Subcutaneous abdominal adipose tissue (tissue), 5 donors: ENCODE results near the gene TMTC4.
"Not testable (repeated sequence)": the region's sequence is repeated elsewhere in the genome, so short reads cannot be mapped to it uniquely, and the experiment has no call there.

Experiments
- H3K27ac ChIP-seq: one replicate; pipeline ENCODE4 v1.7.0; 2013; ENCODE audit warnings: low read depth, mild to moderate bottlenecking, inconsistent platforms, low read length, moderate library complexity
- H3K27me3 ChIP-seq, 5 donors: one replicate each; pipeline ENCODE4 v1.7.0; 2013; ENCODE audit warnings: low read length in 5 of 5, inconsistent platforms in 1 of 5; ENCODE audit not compliant: control insufficient read depth in 5 of 5, insufficient read depth in 4 of 5
- H3K36me3 ChIP-seq, 5 donors: one replicate each; pipeline ENCODE4 v1.7.0; 2013; ENCODE audit warnings: low read length in 5 of 5; ENCODE audit not compliant: control insufficient read depth in 5 of 5, insufficient read depth in 5 of 5
- H3K4me1 ChIP-seq, 5 donors: one replicate each; pipeline ENCODE4 v1.7.0; 2013; ENCODE audit warnings: low read length in 5 of 5, mild to moderate bottlenecking in 3 of 5, moderate library complexity in 1 of 5; ENCODE audit not compliant: control insufficient read depth in 5 of 5, insufficient read depth in 5 of 5
- H3K4me3 ChIP-seq, 5 donors: one replicate each; pipeline ENCODE4 v1.7.0; 2013; ENCODE audit warnings: low read length in 5 of 5, low read depth in 1 of 5
- H3K9ac ChIP-seq, 5 donors: one replicate each; pipeline ENCODE4 v1.7.0; 2013; ENCODE audit warnings: low read length in 5 of 5, mild to moderate bottlenecking in 4 of 5, moderate library complexity in 3 of 5
- H3K9me3 ChIP-seq, 5 donors: one replicate each; pipeline ENCODE4 v1.7.0; 2013; ENCODE audit warnings: low read length in 5 of 5; ENCODE audit not compliant: control insufficient read depth in 5 of 5
- donor health status: healthy.
- donor health status: healthy.
- donor health status: healthy.
- donor health status: healthy.
- donor health status: healthy.

TMTC4 gene

DNA sequence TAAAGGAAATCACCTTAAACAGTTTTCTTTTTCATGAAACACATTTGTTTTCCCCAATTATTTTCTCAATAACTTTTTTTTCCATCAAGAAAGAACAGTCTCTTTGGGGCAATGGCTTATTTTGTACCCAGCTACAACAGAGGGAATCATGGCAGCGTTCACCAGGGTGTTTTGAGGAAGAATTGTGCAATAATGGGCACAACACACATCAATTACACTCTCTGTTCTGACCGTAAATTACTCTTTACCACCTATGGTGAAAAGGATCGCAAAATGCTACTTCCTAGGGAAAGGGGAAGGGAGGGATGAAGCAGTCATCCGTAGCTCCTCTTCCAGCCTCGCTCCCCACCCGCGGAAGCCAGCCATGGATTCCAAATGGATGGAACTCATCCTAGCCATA is 38.6 kb downstream of the TMTC4 start:
- no peaks in the 10 kb centered on the region for H3K27me3 ChIP-seq
- no peaks in the 10 kb centered on the region for H3K4me1 ChIP-seq
- H3K4me3 ChIP-seq, result no peak overlapping the region
- H3K36me3 ChIP-seq, result peaks cover 17 to 56% (median 40%) of the 10 kb centered on the region in 5 donors
- no peaks in the 10 kb centered on the region for H3K9me3 ChIP-seq
- H3K9ac ChIP-seq, result no peak overlapping the region
- no peak overlapping the region for H3K27ac ChIP-seq

DNA sequence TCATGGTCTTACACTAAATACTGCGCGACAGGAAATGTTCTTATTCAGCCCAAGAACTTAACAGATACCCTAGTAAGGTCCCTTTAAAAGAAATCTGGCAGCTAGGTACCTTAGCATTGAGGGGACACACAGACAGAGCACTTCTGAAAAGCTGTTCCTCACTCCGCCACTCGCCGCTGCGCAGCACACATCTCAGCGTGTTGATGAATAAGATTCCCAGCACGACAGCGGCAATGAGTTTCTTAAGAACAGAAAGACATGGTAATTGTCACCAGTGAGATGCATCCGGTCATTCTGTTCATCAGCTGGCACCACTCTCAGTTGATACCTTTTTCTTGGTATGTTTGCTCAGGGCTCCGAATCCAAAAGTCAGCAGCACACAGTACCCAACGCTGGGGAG is 39.9 kb downstream of the TMTC4 start:
- Histone ChIP-seq H3K4me3 (no peak overlapping the region), H3K4me1 (no peaks in the 10 kb centered on the region), H3K9me3 (no peaks in the 10 kb centered on the region), H3K27ac (no peak overlapping the region), H3K36me3 (peaks cover 21 to 66% (median 44%) of the 10 kb centered on the region in 5 donors), H3K9ac (no peak overlapping the region), H3K27me3 (no peaks in the 10 kb centered on the region)

DNA sequence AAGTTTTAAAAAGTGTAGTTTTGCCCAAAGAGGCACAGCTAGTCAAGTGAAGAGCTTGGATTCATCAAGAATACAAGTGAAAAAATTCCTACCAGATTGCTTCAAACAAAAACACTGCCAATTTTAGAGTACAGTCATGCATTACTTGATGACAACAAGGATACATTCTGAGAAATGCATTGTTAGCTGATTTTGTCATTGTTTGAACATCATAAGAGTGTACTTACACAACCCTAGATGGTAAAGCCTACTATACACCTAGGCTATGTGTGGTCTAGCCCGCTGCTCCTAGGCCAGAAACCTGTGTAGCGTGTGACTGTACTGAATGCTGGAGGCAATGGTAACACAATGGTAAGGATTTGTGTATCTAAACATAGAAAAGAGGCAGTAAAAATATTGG is 41.1 kb downstream of the TMTC4 start:
- H3K4me3 ChIP-seq, result no peak overlapping the region
- no peaks in the 10 kb centered on the region for H3K4me1 ChIP-seq
- no peak overlapping the region for H3K27ac ChIP-seq
- H3K27me3 ChIP-seq, result no peaks in the 10 kb centered on the region
- no peak overlapping the region for H3K9ac ChIP-seq
- H3K9me3 ChIP-seq, result no peaks in the 10 kb centered on the region
- H3K36me3 ChIP-seq, result peaks cover 21 to 68% (median 50%) of the 10 kb centered on the region in 5 donors

DNA sequence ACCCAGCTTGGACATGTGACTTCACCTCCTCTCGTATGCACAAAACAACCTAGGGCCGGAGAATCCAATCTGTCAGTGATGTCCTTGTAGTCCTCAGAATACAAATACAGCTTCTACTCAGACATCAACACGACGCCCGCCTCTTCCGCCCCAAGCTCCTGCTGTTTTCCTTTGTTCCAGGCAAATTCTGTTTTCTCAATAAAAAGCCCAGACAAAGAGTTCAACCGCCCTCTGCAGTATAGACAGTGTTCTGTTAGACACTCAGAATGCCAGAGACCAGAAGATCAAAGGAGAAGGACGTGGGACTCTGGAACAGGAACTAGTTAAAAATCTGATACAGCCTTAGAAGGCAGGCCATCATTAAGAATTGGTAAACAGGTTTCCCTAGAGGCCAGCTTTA is 44.0 kb downstream of the TMTC4 start:
- Histone ChIP-seq H3K9me3 (no peaks in the 10 kb centered on the region), H3K36me3 (peaks cover 21 to 68% (median 46%) of the 10 kb centered on the region in 5 donors), H3K4me3 (no peak overlapping the region), H3K4me1 (no peaks in the 10 kb centered on the region), H3K27me3 (no peaks in the 10 kb centered on the region), H3K9ac (no peak overlapping the region), H3K27ac (no peak overlapping the region)

DNA sequence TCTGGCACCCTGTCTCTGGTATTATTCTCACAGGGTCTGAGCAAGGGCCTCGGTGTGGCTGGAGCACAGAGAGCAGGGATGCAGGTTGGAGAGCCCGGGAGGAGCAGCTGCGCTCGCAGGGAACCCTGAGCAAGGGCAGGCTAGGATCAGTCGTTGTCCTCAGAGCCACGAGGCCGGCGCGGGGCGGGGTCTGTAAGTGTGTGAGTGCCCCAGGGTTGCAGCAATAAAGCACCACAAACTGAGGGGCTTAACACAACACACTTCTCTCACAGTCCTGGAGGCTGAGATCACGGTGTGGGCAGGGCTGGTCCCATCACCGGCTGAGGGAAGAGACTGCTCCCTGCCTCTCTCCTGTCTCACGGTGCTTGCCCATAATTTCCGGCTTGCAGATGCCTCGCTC is 47.5 kb downstream of the TMTC4 start:
- no peaks in the 10 kb centered on the region for H3K9me3 ChIP-seq
- H3K36me3 ChIP-seq, result peaks cover 13 to 63% (median 49%) of the 10 kb centered on the region in 5 donors
- no peak overlapping the region for H3K27ac ChIP-seq
- no peak overlapping the region for H3K9ac ChIP-seq
- no peaks in the 10 kb centered on the region for H3K27me3 ChIP-seq
- no peak overlapping the region for H3K4me3 ChIP-seq
- no peaks in the 10 kb centered on the region for H3K4me1 ChIP-seq

GRCh38 chr13:100625447-100625846 is 49.1 kb downstream of the TMTC4 start:
- H3K4me3 ChIP-seq, result no peak overlapping the region
- H3K9me3 ChIP-seq, result no peaks in the 10 kb centered on the region
- no peak overlapping the region for H3K9ac ChIP-seq
- H3K27me3 ChIP-seq, result no peaks in the 10 kb centered on the region
- peaks cover 0 to 3% (median 0%) of the 10 kb centered on the region in 5 donors for H3K4me1 ChIP-seq
- H3K36me3 ChIP-seq, result peaks cover 16 to 62% (median 45%) of the 10 kb centered on the region in 5 donors
- H3K27ac ChIP-seq, result no peak overlapping the region

GRCh38 chr13:100620792-100621191 is 53.8 kb downstream of the TMTC4 start:
- Histone ChIP-seq H3K4me1 (peaks cover 0 to 3% (median 0%) of the 10 kb centered on the region in 5 donors), H3K4me3 (peak overlapping the region in 1 of 5 donors; percentile 28), H3K27me3 (no peaks in the 10 kb centered on the region), H3K9me3 (no peaks in the 10 kb centered on the region), H3K27ac (no peak overlapping the region), H3K9ac (no peak overlapping the region), H3K36me3 (peaks cover 8 to 21% (median 12%) of the 10 kb centered on the region in 5 donors)

- Histone ChIP-seq H3K27ac (no peak overlapping the region), H3K4me1 (peaks cover 0 to 3% (median 0%) of the 10 kb centered on the region in 5 donors), H3K4me3 (no peak overlapping the region), H3K27me3 (no peaks in the 10 kb centered on the region), H3K9me3 (no peaks in the 10 kb centered on the region), H3K36me3 (peaks cover 3 to 12% (median 7%) of the 10 kb centered on the region in 5 donors), H3K9ac (no peak overlapping the region)
Measured at GRCh38 chr13:100619940-100620339, 54.7 kb downstream of the TMTC4 start.

- not testable (repeated sequence) for H3K36me3 ChIP-seq, H3K9ac ChIP-seq, H3K27ac ChIP-seq, H3K4me1 ChIP-seq, H3K9me3 ChIP-seq, H3K27me3 ChIP-seq, H3K4me3 ChIP-seq
Measured at GRCh38 chr13:100618897-100619296, 55.7 kb downstream of the TMTC4 start.

- Histone ChIP-seq H3K36me3 (peaks cover 4 to 17% (median 5%) of the 10 kb centered on the region in 5 donors), H3K4me1 (peaks cover 0 to 3% (median 0%) of the 10 kb centered on the region in 5 donors), H3K4me3 (no peak overlapping the region), H3K9ac (no peak overlapping the region), H3K27me3 (no peaks in the 10 kb centered on the region), H3K9me3 (no peaks in the 10 kb centered on the region), H3K27ac (no peak overlapping the region)
Measured at GRCh38 chr13:100613031-100613430, 61.6 kb downstream of the TMTC4 start.
